ENCODE results near the gene PPP1R7. TPM values are rescaled to one million over a fixed set of nuclear protein-coding genes. Genes with fewer than 3 reads are reported as not detected.

PPP1R7 gene
- total RNA-seq, 2 donors from 2014 or later, result 89.1 to 97.8 TPM

Other genes with a start within 250 kb of the PPP1R7 start
- not detected for gene CROCC2, start 244.1 kb upstream of the PPP1R7 start, total RNA-seq
- gene SNED1, start 151.8 kb upstream of the PPP1R7 start, total RNA-seq, result 1 to 10 TPM in 1 of 2 donors, under 1 TPM in 1; 0.36 to 4.1 TPM
- 10 to 100 TPM; 48.7 to 53.7 TPM for gene MTERF4, start 48.2 kb upstream of the PPP1R7 start, total RNA-seq
- 100 to 1,000 TPM; 123 to 171 TPM for gene PASK, start 995 bp upstream of the PPP1R7 start, total RNA-seq
- under 1 TPM; 0.72 to 0.90 TPM for gene ANO7, start 38.2 kb downstream of the PPP1R7 start, total RNA-seq
- gene HDLBP, start 165.2 kb downstream of the PPP1R7 start, total RNA-seq, result 100 to 1,000 TPM; 272 to 283 TPM
- 100 to 1,000 TPM; 269 to 272 TPM for gene SEPTIN2, start 165.5 kb downstream of the PPP1R7 start, total RNA-seq
- 10 to 100 TPM; 30.2 to 30.8 TPM for gene FARP2, start 205.8 kb downstream of the PPP1R7 start, total RNA-seq